ENCODE measurements around the gene OLFM1.

DNA sequence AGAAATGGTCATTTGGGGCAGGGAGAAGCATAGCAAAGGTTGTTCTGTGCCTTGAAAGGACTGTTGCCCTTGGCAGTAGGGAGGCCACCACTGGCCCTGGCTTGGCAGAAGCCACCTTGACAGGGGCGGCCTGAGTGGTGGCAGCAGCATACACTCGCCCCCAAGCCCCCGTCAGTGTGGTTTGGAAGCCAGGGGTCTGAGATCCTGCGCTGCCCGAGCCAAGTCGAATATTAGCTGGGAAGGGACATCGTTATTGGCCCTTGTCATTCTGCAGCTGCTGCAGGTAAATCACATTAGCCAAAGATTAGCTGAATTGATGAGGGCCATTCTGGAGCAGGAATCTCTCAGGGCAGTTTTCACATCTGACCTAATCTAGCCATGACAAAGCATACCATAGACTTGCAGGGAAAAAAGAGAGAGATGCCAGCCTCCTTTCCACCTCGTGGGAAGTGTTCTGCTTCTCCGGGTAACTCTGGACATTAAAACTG, 9.0 kb downstream of the OLFM1 start:
- TF ChIP-seq, protein P1, sequence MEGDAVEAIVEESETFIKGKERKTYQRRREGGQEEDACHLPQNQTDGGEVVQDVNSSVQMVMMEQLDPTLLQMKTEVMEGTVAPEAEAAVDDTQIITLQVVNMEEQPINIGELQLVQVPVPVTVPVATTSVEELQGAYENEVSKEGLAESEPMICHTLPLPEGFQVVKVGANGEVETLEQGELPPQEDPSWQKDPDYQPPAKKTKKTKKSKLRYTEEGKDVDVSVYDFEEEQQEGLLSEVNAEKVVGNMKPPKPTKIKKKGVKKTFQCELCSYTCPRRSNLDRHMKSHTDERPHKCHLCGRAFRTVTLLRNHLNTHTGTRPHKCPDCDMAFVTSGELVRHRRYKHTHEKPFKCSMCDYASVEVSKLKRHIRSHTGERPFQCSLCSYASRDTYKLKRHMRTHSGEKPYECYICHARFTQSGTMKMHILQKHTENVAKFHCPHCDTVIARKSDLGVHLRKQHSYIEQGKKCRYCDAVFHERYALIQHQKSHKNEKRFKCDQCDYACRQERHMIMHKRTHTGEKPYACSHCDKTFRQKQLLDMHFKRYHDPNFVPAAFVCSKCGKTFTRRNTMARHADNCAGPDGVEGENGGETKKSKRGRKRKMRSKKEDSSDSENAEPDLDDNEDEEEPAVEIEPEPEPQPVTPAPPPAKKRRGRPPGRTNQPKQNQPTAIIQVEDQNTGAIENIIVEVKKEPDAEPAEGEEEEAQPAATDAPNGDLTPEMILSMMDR (IDR thresholded peaks at IDR 0.05): no peak
- no peak for TF ChIP-seq POLR2A (IDR thresholded peaks at IDR 0.05)

Data from esophagus squamous epithelium (tissue), 4 donors.